Measurements from ENCODE around the gene USP16.

Gene USP16

GRCh38 chr21:29055080-29055479, 30.6 kb downstream of the USP16 start:
- no peak for ATAC-seq
- TF ChIP-seq ZFP30 (CRISPR knock-in tag; IDR thresholded peaks at IDR 0.05) (no peak), CREB5 (CRISPR knock-in tag; IDR thresholded peaks at IDR 0.05; ENCODE audit: low read depth) (no peak), CSDC2 (CRISPR knock-in tag; IDR thresholded peaks at IDR 0.05) (no peak), ZNF70 (CRISPR knock-in tag; IDR thresholded peaks at IDR 0.05) (no peak), TOX (CRISPR knock-in tag; IDR thresholded peaks at IDR 0.05; ENCODE audit: borderline replicate concordance) (no peak), OSR1 (CRISPR knock-in tag; IDR thresholded peaks at IDR 0.05) (no peak), RARB (CRISPR knock-in tag; IDR thresholded peaks at IDR 0.05) (no peak), POU6F1 (CRISPR knock-in tag; IDR thresholded peaks at IDR 0.05; ENCODE audit: borderline replicate concordance, low read depth) (no peak), ZC3H10 (CRISPR knock-in tag; IDR thresholded peaks at IDR 0.05) (no peak), GLIS3 (CRISPR knock-in tag; IDR thresholded peaks at IDR 0.05) (no peak), TSHZ2 (CRISPR knock-in tag; IDR thresholded peaks at IDR 0.05) (no peak), ZNF565 (CRISPR knock-in tag; conservative IDR thresholded peaks at IDR 0.05; ENCODE audit: low read depth) (no peak), ZNF8 (CRISPR knock-in tag; IDR thresholded peaks at IDR 0.05) (no peak)

GRCh38 chr21:29056005-29056404, 31.5 kb downstream of the USP16 start:
- no peak for ATAC-seq
- TF ChIP-seq ARNTL (CRISPR knock-in tag; IDR thresholded peaks at IDR 0.05; ENCODE audit: borderline replicate concordance, low read depth) (no peak), RARB (CRISPR knock-in tag; IDR thresholded peaks at IDR 0.05) (no peak), ZFP30 (CRISPR knock-in tag; IDR thresholded peaks at IDR 0.05) (no peak), POU6F1 (CRISPR knock-in tag; IDR thresholded peaks at IDR 0.05; ENCODE audit: borderline replicate concordance, low read depth) (no peak), CREB5 (CRISPR knock-in tag; IDR thresholded peaks at IDR 0.05; ENCODE audit: low read depth) (no peak), CSRNP3 (CRISPR knock-in tag; IDR thresholded peaks at IDR 0.05) (no peak), ISL1 (CRISPR knock-in tag; IDR thresholded peaks at IDR 0.05) (no peak), ZNF70 (CRISPR knock-in tag; IDR thresholded peaks at IDR 0.05) (no peak), ZC3H10 (CRISPR knock-in tag; IDR thresholded peaks at IDR 0.05) (no peak), ZFP3 (CRISPR knock-in tag; IDR thresholded peaks at IDR 0.05) (no peak), TOX (CRISPR knock-in tag; IDR thresholded peaks at IDR 0.05; ENCODE audit: borderline replicate concordance) (no peak), CSDC2 (CRISPR knock-in tag; IDR thresholded peaks at IDR 0.05) (no peak), BACH2 (CRISPR knock-in tag; IDR thresholded peaks at IDR 0.05; ENCODE audit: borderline replicate concordance) (no peak), TSHZ2 (CRISPR knock-in tag; IDR thresholded peaks at IDR 0.05) (no peak), SNAI2 (CRISPR knock-in tag; IDR thresholded peaks at IDR 0.05) (no peak), ZNF8 (CRISPR knock-in tag; IDR thresholded peaks at IDR 0.05) (no peak), PPARA (CRISPR knock-in tag; IDR thresholded peaks at IDR 0.05; ENCODE audit: borderline replicate concordance) (no peak), TCF4 (CRISPR knock-in tag; IDR thresholded peaks at IDR 0.05; ENCODE audit: borderline replicate concordance) (no peak), GLIS3 (CRISPR knock-in tag; IDR thresholded peaks at IDR 0.05) (no peak)
